GM12872 (cell line): Measurements from ENCODE around the gene B3GNT5.

ENCODE experiments used
- CTCF ChIP-seq: IDR thresholded peaks from 3 replicates; pipeline ENCODE4 v1.5.1; 2011; ENCODE audit warnings: low read depth, mild to moderate bottlenecking, low read length, moderate library complexity; ENCODE audit not compliant: insufficient read depth

B3GNT5 gene

GRCh38 chr3:183252973-183253527 is at the start of gene B3GNT5:
Gene B3GNT5 (plus strand): TSS chr3:183253253. CDS start chr3:183269799, 16,546 bp downstream.
- TF ChIP-seq CTCF: no peak

- no peak for TF ChIP-seq CTCF
Observed at GRCh38 chr3:183203670-183204069, 49.4 kb upstream of the B3GNT5 start.

GRCh38 chr3:183208260-183208659 is 44.8 kb upstream of the B3GNT5 start:
- TF ChIP-seq CTCF: no peak

GRCh38 chr3:183208800-183209199 is 44.3 kb upstream of the B3GNT5 start:
- no peak for TF ChIP-seq CTCF

- no peak for TF ChIP-seq CTCF
Observed at GRCh38 chr3:183210341-183210740, 42.7 kb upstream of the B3GNT5 start.

- TF ChIP-seq CTCF: no peak
Observed at GRCh38 chr3:183210862-183211341, 42.2 kb upstream of the B3GNT5 start.

GRCh38 chr3:183211352-183211751 is 41.7 kb upstream of the B3GNT5 start:
- no peak for TF ChIP-seq CTCF

- no peak for TF ChIP-seq CTCF
Observed at GRCh38 chr3:183212096-183212495, 41.0 kb upstream of the B3GNT5 start.
